H1 (cell line): Measurements from ENCODE around the gene SSTR1. TPM values are rescaled to one million over a fixed set of nuclear protein-coding genes. Genes with fewer than 3 reads are reported as not detected.

Experiments
- CTCF ChIA-PET: fragments of 300-600 bp; sonication (Branson Sonifier 250); formaldehyde crosslinking; loops from one replicate; lab custom pipeline; 2021; ENCODE audit not compliant: partially characterized antibody; lab: Charles Lee
- POLR2A ChIA-PET: fragments of 300-600 bp; sonication (Branson Sonifier 250); formaldehyde crosslinking; loops from one replicate; lab custom pipeline; 2021; ENCODE audit warnings: inconsistent platforms; ENCODE audit not compliant: partially characterized antibody; lab: Charles Lee
- DNase-seq, 2 experiments: peaks; one replicate each; pipeline versions ENCODE4 v3.0.0 to v3.0.0-alpha.2; 2010 to 2022; ENCODE audit warnings: low spot score in 2 of 2, low read depth in 1 of 2, mixed read lengths in 1 of 2
- FAIRE-seq: peaks from 2 replicates; lab custom pipeline; 2011; peaks lifted over from hg19 to GRCh38; lab: Jason Lieb, UNC
- H2AFZ ChIP-seq: 2 replicates; pipeline ENCODE4 v1.8.1; 2012; ENCODE audit warnings: low read length, inconsistent platforms
- H2AK5ac ChIP-seq: 2 replicates; pipeline ENCODE4 v1.6.1; 2013; ENCODE audit warnings: low read depth, low read length
- H2BK120ac ChIP-seq: replicated peaks from 2 replicates; pipeline ENCODE3; 2013; ENCODE audit warnings: low read depth, low read length, inconsistent platforms
- H2BK12ac ChIP-seq: 2 replicates; pipeline ENCODE4 v1.6.1; 2013; ENCODE audit warnings: low read depth, low read length
- H2BK15ac ChIP-seq: 2 replicates; pipeline ENCODE4 v1.6.1; 2013; ENCODE audit warnings: low read length
- H2BK20ac ChIP-seq: 2 replicates; pipeline ENCODE4 v1.6.1; 2013; ENCODE audit warnings: low read length
- H2BK5ac ChIP-seq: 2 replicates; pipeline ENCODE4 v1.6.1; 2013; ENCODE audit warnings: low read depth, low read length
- H3K14ac ChIP-seq: 2 replicates; pipeline ENCODE4 v1.6.1; 2013; ENCODE audit warnings: inconsistent platforms; ENCODE audit not compliant: insufficient read length
- H3K18ac ChIP-seq: 2 replicates; pipeline ENCODE4 v1.6.1; 2013; ENCODE audit warnings: low read length; ENCODE audit errors: extremely low read depth
- H3K23ac ChIP-seq: 2 replicates; pipeline ENCODE4 v1.6.1; 2013; ENCODE audit warnings: inconsistent platforms; ENCODE audit not compliant: insufficient read length
- H3K23me2 ChIP-seq: 2 replicates; pipeline ENCODE4 v1.6.1; 2013; ENCODE audit warnings: low read depth, low read length
- H3K27ac ChIP-seq: 2 replicates; pipeline ENCODE4 v1.6.1; 2011; ENCODE audit warnings: low read depth, low read length, inconsistent platforms
- H3K27me3 ChIP-seq, 4 experiments: replicated peaks in 1 of 4; 1 replicate in 1 of 4; 2 replicates in 3 of 4; pipeline versions ENCODE4 v1.6.1 to v1.8.1; 2011 to 2013; ENCODE audit warnings: low read length in 3 of 4, mild to moderate bottlenecking in 3 of 4, inconsistent platforms in 2 of 4, mixed read lengths in 2 of 4, moderate library complexity in 1 of 4; ENCODE audit not compliant: control insufficient read depth in 3 of 4, insufficient read depth in 3 of 4; ENCODE audit errors: extremely low read depth in 1 of 4
- H3K36me3 ChIP-seq, 4 experiments: 2 replicates each; pipeline versions ENCODE4 v1.6.1 to v1.8.1; 2011 to 2013; ENCODE audit warnings: mild to moderate bottlenecking in 4 of 4, low read length in 3 of 4, moderate library complexity in 2 of 4, control low read depth in 1 of 4, inconsistent platforms in 1 of 4; ENCODE audit not compliant: insufficient read depth in 4 of 4, control insufficient read depth in 2 of 4
- H3K4ac ChIP-seq: replicated peaks from 2 replicates; pipeline ENCODE3; 2013; ENCODE audit warnings: low read length, low read depth, mixed read lengths, inconsistent platforms; ENCODE audit not compliant: insufficient read length
- H3K4me1 ChIP-seq, 4 experiments: replicated peaks in 1 of 4; 1 replicate in 1 of 4; 2 replicates in 3 of 4; pipeline versions ENCODE4 v1.6.1 to v1.8.1; 2011 to 2013; ENCODE audit warnings: low read length in 3 of 4, inconsistent platforms in 2 of 4, mixed read lengths in 1 of 4; ENCODE audit not compliant: insufficient read depth in 4 of 4, control insufficient read depth in 3 of 4
- H3K4me2 ChIP-seq, 2 experiments: 2 replicates each; pipeline versions ENCODE4 v1.6.1 to v1.8.1; 2011 to 2013; ENCODE audit warnings: low read depth in 2 of 2, low read length in 2 of 2, control low read depth in 1 of 2, inconsistent platforms in 1 of 2, mild to moderate bottlenecking in 1 of 2; ENCODE audit not compliant: insufficient read depth in 1 of 2
- H3K4me3 ChIP-seq, 4 experiments: fragments of 200-600, 300-600 bp in 1 of 4; sonication (generic), shearing (Covaris generic), sonication (Bioruptor Twin) in 1 of 4; 2 replicates each; pipeline versions ENCODE4 v1.5.1 to v1.8.1; 2011 to 2016; ENCODE audit warnings: low read length in 4 of 4, low read depth in 3 of 4, control low read depth in 2 of 4, inconsistent platforms in 2 of 4, mild to moderate bottlenecking in 2 of 4, mixed read lengths in 1 of 4, moderate library complexity in 1 of 4; ENCODE audit not compliant: insufficient read depth in 2 of 4; ENCODE audit errors: extremely low read depth in 1 of 4
- H3K56ac ChIP-seq: replicated peaks from 2 replicates; pipeline ENCODE3; 2013; ENCODE audit warnings: low read depth, mild to moderate bottlenecking, mixed read lengths, low read length, inconsistent platforms; ENCODE audit not compliant: insufficient read length
- H3K79me1 ChIP-seq: 2 replicates; pipeline ENCODE4 v1.6.1; 2013; ENCODE audit warnings: low read depth, low read length, control low read depth
- H3K79me2 ChIP-seq, 2 experiments: 2 replicates each; pipeline versions ENCODE4 v1.6.1 to v1.8.1; 2012 to 2013; ENCODE audit warnings: low read length in 2 of 2, mild to moderate bottlenecking in 2 of 2, inconsistent platforms in 1 of 2; ENCODE audit not compliant: insufficient read depth in 2 of 2, control insufficient read depth in 1 of 2
- H3K9ac ChIP-seq, 4 experiments: replicated peaks in 1 of 4; 1 replicate in 1 of 4; 2 replicates in 3 of 4; pipeline versions ENCODE4 v1.6.1 to v1.8.1; 2011 to 2013; ENCODE audit warnings: low read depth in 3 of 4, low read length in 3 of 4, control low read depth in 2 of 4, mild to moderate bottlenecking in 2 of 4, moderate library complexity in 2 of 4, inconsistent platforms in 1 of 4; ENCODE audit errors: extremely low read depth in 1 of 4
- H3K9me3 ChIP-seq, 2 experiments: 2 replicates each; pipeline versions ENCODE4 v1.6.1 to v1.8.1; 2012 to 2013; ENCODE audit warnings: mild to moderate bottlenecking in 2 of 2, moderate library complexity in 2 of 2, control low read depth in 1 of 2, inconsistent platforms in 1 of 2, low read depth in 1 of 2, low read length in 1 of 2, mixed read lengths in 1 of 2; ENCODE audit not compliant: insufficient read depth in 2 of 2
- H4K20me1 ChIP-seq, 2 experiments: replicated peaks in 1 of 2; 2 replicates each; pipeline versions ENCODE3 to v1.8.1; 2011 to 2013; ENCODE audit warnings: inconsistent platforms in 2 of 2, low read length in 2 of 2, mild to moderate bottlenecking in 1 of 2; ENCODE audit not compliant: insufficient read depth in 2 of 2, control insufficient read depth in 1 of 2
- H4K5ac ChIP-seq: 2 replicates; pipeline ENCODE4 v1.6.1; 2013; ENCODE audit warnings: low read length, low read depth, mixed read lengths, inconsistent platforms; ENCODE audit not compliant: insufficient read length
- H4K8ac ChIP-seq: 2 replicates; pipeline ENCODE4 v1.8.0; 2013; ENCODE audit warnings: mild to moderate bottlenecking, moderate library complexity, low read length, inconsistent platforms; ENCODE audit not compliant: insufficient read depth; ENCODE audit errors: extremely low read depth
- H4K91ac ChIP-seq: replicated peaks from 2 replicates; pipeline ENCODE3; 2013; ENCODE audit warnings: low read length, mixed read lengths, inconsistent platforms; ENCODE audit not compliant: insufficient read length
- ASH2L ChIP-seq: fragments of 200-600, 300-600 bp; sonication (generic); IDR thresholded peaks from one replicate; pipeline ENCODE4 v1.7.1; 2017; ENCODE audit warnings: low read length
- EGR1 ChIP-seq: IDR thresholded peaks from 2 replicates; pipeline ENCODE4 v1.6.1; 2011; ENCODE audit warnings: low read depth, low read length, borderline replicate concordance
- FOSL1 ChIP-seq: IDR thresholded peaks from 2 replicates; pipeline ENCODE4 v1.6.1; 2011; ENCODE audit warnings: mild to moderate bottlenecking, low read depth, low read length, moderate library complexity; ENCODE audit not compliant: insufficient read depth
- HDAC2 ChIP-seq, 2 experiments: fragments of 300-600 bp in 1 of 2; sonication (generic) in 1 of 2; IDR thresholded peaks; 2 replicates each; pipeline ENCODE4 v1.6.1; 2011 to 2012; ENCODE audit warnings: low read depth in 2 of 2, low read length in 2 of 2, mild to moderate bottlenecking in 2 of 2, moderate library complexity in 2 of 2, borderline replicate concordance in 1 of 2, inconsistent platforms in 1 of 2
- POLR2A ChIP-seq, 2 experiments: IDR thresholded peaks; 1 replicate in 1 of 2; 2 replicates in 1 of 2; pipeline ENCODE4 v1.6.1; 2011; ENCODE audit warnings: low read depth in 2 of 2, low read length in 2 of 2, mild to moderate bottlenecking in 2 of 2; ENCODE audit errors: control extremely low read depth in 1 of 2
- POLR2AphosphoS5 ChIP-seq: IDR thresholded peaks from 2 replicates; pipeline ENCODE4 v1.6.1; 2011; ENCODE audit warnings: low read depth, low read length
- RBBP5 ChIP-seq: IDR thresholded peaks from 2 replicates; pipeline ENCODE4 v1.7.1; 2012; ENCODE audit warnings: low read depth, mild to moderate bottlenecking, inconsistent platforms, low read length, moderate library complexity, borderline replicate concordance
- SAP30 ChIP-seq: fragments of 300-600 bp; sonication (generic); IDR thresholded peaks from 2 replicates; pipeline ENCODE4 v1.7.1; 2012; ENCODE audit warnings: low read length, moderate library complexity, mild to moderate bottlenecking, inconsistent platforms; ENCODE audit not compliant: insufficient read depth, insufficient replicate concordance
- SUZ12 ChIP-seq: fragments of 200-600 bp; sonication (generic); IDR thresholded peaks from 2 replicates; pipeline ENCODE4 v1.6.1; 2012; ENCODE audit warnings: mild to moderate bottlenecking, inconsistent platforms, low read length, moderate library complexity, mixed read lengths
- TBP ChIP-seq: IDR thresholded peaks from 2 replicates; pipeline ENCODE4 v1.6.1; 2011; ENCODE audit warnings: low read depth, low read length, improper control_type of control experiment
- TCF12 ChIP-seq: IDR thresholded peaks from 2 replicates; pipeline ENCODE4 v1.6.1; 2011; ENCODE audit warnings: low read depth, mild to moderate bottlenecking, low read length
- WGBS, 2 experiments: shearing (Covaris generic) in 1 of 2; methylation state at CpG; one replicate each; pipeline versions ENCODE4 v1.1.6 to v1.1.7; 2013 to 2015; ENCODE audit warnings: low lambda C conversion rate in 2 of 2, mixed read lengths in 2 of 2, inconsistent platforms in 1 of 2, low coverage in 1 of 2, missing lambda C conversion rate in 1 of 2; ENCODE audit not compliant: insufficient replicate concordance in 2 of 2, insufficient coverage in 1 of 2, insufficient read length in 1 of 2; ENCODE audit errors: extremely low coverage in 1 of 2, missing lambda C conversion rate in 1 of 2; 5-methylcytosine and 5-hydroxymethylcytosine counted together
- polyA plus RNA-seq, 7 experiments: library from polyadenylated mRNA; depleted of rRNA in 3 of 7; stranded (reverse) in 5 of 7; unstranded in 2 of 7; fragments of >200 nt in 5 of 7; fragments of 200-250 nt in 2 of 7; gene quantifications; 1 replicate in 5 of 7; 2 replicates in 1 of 7; 4 replicates in 1 of 7; pipeline versions ENCODE4 v1.2.1 to v1.2.3, GENCODE V29; 2011 to 2013; ENCODE audit warnings: missing spikeins in 2 of 7, mixed read lengths in 2 of 7
- total RNA-seq: library from RNA; stranded (reverse); fragmentation: NEBNext Ultra II Directional; extraction: Animal tissue kit (Norgen Biotek cat#: 25700); gene quantifications from 2 replicates; pipeline ENCODE4 v1.2.1, GENCODE V29; 2021

SSTR1 gene
- total and polyA plus RNA-seq, 2 of the 8 experiments (the other 6 are each of a cell fraction or from before 2014, with no cell fraction given), result 0.82 to 0.93 TPM

- Histone ChIP-seq H2BK120ac (no peak overlapping the region), H3K23ac (no peak overlapping the region), H3K14ac (no peak overlapping the region), H3K27ac (no peak overlapping the region), H2AK5ac (no peak overlapping the region), H3K9me3 (no peaks in the 10 kb centered on the region), H3K27me3 (no peaks in the 10 kb centered on the region), H3K4me1 (peaks cover 0 to 18% (median 4%) of the 10 kb centered on the region in 4 experiments; a peak in 4 of 7 replicates), H2BK12ac (no peak overlapping the region), H3K4ac (no peak overlapping the region), H3K23me2 (peaks cover 2% of the 10 kb centered on the region; the same call in 1 of the 2 replicates), H3K4me2 (peak overlapping the region; percentile 25 to 26; a peak in 2 of 4 replicates), H3K4me3 (peak overlapping the region in 1 of 4 experiments; percentile 51; a peak in 1 of 8 replicates), H4K20me1 (peaks cover 4 to 10% of the 10 kb centered on the region in 2 experiments), H3K56ac (no peak overlapping the region), H3K9ac (no peak overlapping the region), H4K5ac (no peak overlapping the region), H2BK20ac (no peak overlapping the region), H4K8ac (no peak overlapping the region), H2BK5ac (no peak overlapping the region), H3K79me2 (peaks cover 0 to 3% of the 10 kb centered on the region in 2 experiments; a peak in 2 of 4 replicates), H3K36me3 (peaks cover 18 to 60% (median 45%) of the 10 kb centered on the region in 4 experiments), H2AFZ (no peak overlapping the region), H2BK15ac (no peak overlapping the region), H3K79me1 (no peaks in the 10 kb centered on the region), H4K91ac (no peak overlapping the region), H3K18ac (no peak overlapping the region)
- WGBS, 2 experiments, result 88% methylated on average over 4 of the region's 4 CpGs; no CpG with 5 or more reads in 1 of the 2 experiments
- no peak for DNase-seq
- FAIRE-seq, result no peak
- CTCF ChIA-PET, result interaction anchor here (0.7 to 2.8 kb wide), 4 partner anchors 10 to 183 kb away, joined by 3 to 9 read pairs (median 4); no protein-coding TSS in a partner anchor
- POLR2A ChIA-PET, result interaction anchor here (0.6 to 7.6 kb wide), 28 partner anchors 10 to 779 kb away, joined by 3 to 130 read pairs (median 4); partner anchors contain the start of gene SSTR1
- TF ChIP-seq TCF12 (no peak), ASH2L (no peak), HDAC2 (IDR thresholded peaks at IDR 0.05; ENCODE audit: borderline replicate concordance in 1 of 2, low read depth in 2 of 2, low read length in 2 of 2) (no peak), EGR1 (no peak), POLR2A (IDR thresholded peaks at IDR 0.05; ENCODE audit: control extremely low read depth in 1 of 2, low read depth in 2 of 2, low read length in 2 of 2) (peak in 1 of 2 experiments; percentile 57; a peak in 1 of 3 replicates), FOSL1 (no peak), RBBP5 (no peak), TBP (no peak), SUZ12 (no peak), POLR2AphosphoS5 (peak; percentile 57; the same call in 1 of the 2 replicates), SAP30 (no peak)
Observed at GRCh38 chr14:38198425-38198824, 9.3 kb upstream of the SSTR1 start.
